H1 (cell line): ENCODE results near the gene MCM7. TPM values are rescaled to one million over a fixed set of nuclear protein-coding genes. Genes with fewer than 3 reads are reported as not detected.

Source experiments
- CTCF ChIA-PET: fragments of 300-600 bp; sonication (Branson Sonifier 250); formaldehyde crosslinking; loops from one replicate; lab custom pipeline; 2021; ENCODE audit not compliant: partially characterized antibody; lab: Charles Lee
- POLR2A ChIA-PET: fragments of 300-600 bp; sonication (Branson Sonifier 250); formaldehyde crosslinking; loops from one replicate; lab custom pipeline; 2021; ENCODE audit warnings: inconsistent platforms; ENCODE audit not compliant: partially characterized antibody; lab: Charles Lee
- DNase-seq, 2 experiments: peaks; one replicate each; pipeline versions ENCODE4 v3.0.0 to v3.0.0-alpha.2; 2010 to 2022; ENCODE audit warnings: low spot score in 2 of 2, low read depth in 1 of 2, mixed read lengths in 1 of 2
- FAIRE-seq: peaks from 2 replicates; lab custom pipeline; 2011; peaks lifted over from hg19 to GRCh38; lab: Jason Lieb, UNC
- H2AFZ ChIP-seq: 2 replicates; pipeline ENCODE4 v1.8.1; 2012; ENCODE audit warnings: low read length, inconsistent platforms
- H2AK5ac ChIP-seq: 2 replicates; pipeline ENCODE4 v1.6.1; 2013; ENCODE audit warnings: low read depth, low read length
- H2BK120ac ChIP-seq: replicated peaks from 2 replicates; pipeline ENCODE3; 2013; ENCODE audit warnings: low read depth, low read length, inconsistent platforms
- H2BK12ac ChIP-seq: 2 replicates; pipeline ENCODE4 v1.6.1; 2013; ENCODE audit warnings: low read depth, low read length
- H2BK15ac ChIP-seq: 2 replicates; pipeline ENCODE4 v1.6.1; 2013; ENCODE audit warnings: low read length
- H2BK20ac ChIP-seq: 2 replicates; pipeline ENCODE4 v1.6.1; 2013; ENCODE audit warnings: low read length
- H2BK5ac ChIP-seq: 2 replicates; pipeline ENCODE4 v1.6.1; 2013; ENCODE audit warnings: low read depth, low read length
- H3K14ac ChIP-seq: 2 replicates; pipeline ENCODE4 v1.6.1; 2013; ENCODE audit warnings: inconsistent platforms; ENCODE audit not compliant: insufficient read length
- H3K18ac ChIP-seq: 2 replicates; pipeline ENCODE4 v1.6.1; 2013; ENCODE audit warnings: low read length; ENCODE audit errors: extremely low read depth
- H3K23ac ChIP-seq: 2 replicates; pipeline ENCODE4 v1.6.1; 2013; ENCODE audit warnings: inconsistent platforms; ENCODE audit not compliant: insufficient read length
- H3K23me2 ChIP-seq: 2 replicates; pipeline ENCODE4 v1.6.1; 2013; ENCODE audit warnings: low read depth, low read length
- H3K27ac ChIP-seq: 2 replicates; pipeline ENCODE4 v1.6.1; 2011; ENCODE audit warnings: low read depth, low read length, inconsistent platforms
- H3K27me3 ChIP-seq, 4 experiments: replicated peaks in 1 of 4; 1 replicate in 1 of 4; 2 replicates in 3 of 4; pipeline versions ENCODE4 v1.6.1 to v1.8.1; 2011 to 2013; ENCODE audit warnings: low read length in 3 of 4, mild to moderate bottlenecking in 3 of 4, inconsistent platforms in 2 of 4, mixed read lengths in 2 of 4, moderate library complexity in 1 of 4; ENCODE audit not compliant: control insufficient read depth in 3 of 4, insufficient read depth in 3 of 4; ENCODE audit errors: extremely low read depth in 1 of 4
- H3K36me3 ChIP-seq, 4 experiments: 2 replicates each; pipeline versions ENCODE4 v1.6.1 to v1.8.1; 2011 to 2013; ENCODE audit warnings: mild to moderate bottlenecking in 4 of 4, low read length in 3 of 4, moderate library complexity in 2 of 4, control low read depth in 1 of 4, inconsistent platforms in 1 of 4; ENCODE audit not compliant: insufficient read depth in 4 of 4, control insufficient read depth in 2 of 4
- H3K4ac ChIP-seq: replicated peaks from 2 replicates; pipeline ENCODE3; 2013; ENCODE audit warnings: low read length, low read depth, mixed read lengths, inconsistent platforms; ENCODE audit not compliant: insufficient read length
- H3K4me1 ChIP-seq, 4 experiments: replicated peaks in 1 of 4; 1 replicate in 1 of 4; 2 replicates in 3 of 4; pipeline versions ENCODE4 v1.6.1 to v1.8.1; 2011 to 2013; ENCODE audit warnings: low read length in 3 of 4, inconsistent platforms in 2 of 4, mixed read lengths in 1 of 4; ENCODE audit not compliant: insufficient read depth in 4 of 4, control insufficient read depth in 3 of 4
- H3K4me2 ChIP-seq, 2 experiments: 2 replicates each; pipeline versions ENCODE4 v1.6.1 to v1.8.1; 2011 to 2013; ENCODE audit warnings: low read depth in 2 of 2, low read length in 2 of 2, control low read depth in 1 of 2, inconsistent platforms in 1 of 2, mild to moderate bottlenecking in 1 of 2; ENCODE audit not compliant: insufficient read depth in 1 of 2
- H3K4me3 ChIP-seq, 4 experiments: fragments of 200-600, 300-600 bp in 1 of 4; sonication (generic), shearing (Covaris generic), sonication (Bioruptor Twin) in 1 of 4; 2 replicates each; pipeline versions ENCODE4 v1.5.1 to v1.8.1; 2011 to 2016; ENCODE audit warnings: low read length in 4 of 4, low read depth in 3 of 4, control low read depth in 2 of 4, inconsistent platforms in 2 of 4, mild to moderate bottlenecking in 2 of 4, mixed read lengths in 1 of 4, moderate library complexity in 1 of 4; ENCODE audit not compliant: insufficient read depth in 2 of 4; ENCODE audit errors: extremely low read depth in 1 of 4
- H3K56ac ChIP-seq: replicated peaks from 2 replicates; pipeline ENCODE3; 2013; ENCODE audit warnings: low read depth, mild to moderate bottlenecking, mixed read lengths, low read length, inconsistent platforms; ENCODE audit not compliant: insufficient read length
- H3K79me1 ChIP-seq: 2 replicates; pipeline ENCODE4 v1.6.1; 2013; ENCODE audit warnings: low read depth, low read length, control low read depth
- H3K79me2 ChIP-seq, 2 experiments: 2 replicates each; pipeline versions ENCODE4 v1.6.1 to v1.8.1; 2012 to 2013; ENCODE audit warnings: low read length in 2 of 2, mild to moderate bottlenecking in 2 of 2, inconsistent platforms in 1 of 2; ENCODE audit not compliant: insufficient read depth in 2 of 2, control insufficient read depth in 1 of 2
- H3K9ac ChIP-seq, 4 experiments: replicated peaks in 1 of 4; 1 replicate in 1 of 4; 2 replicates in 3 of 4; pipeline versions ENCODE4 v1.6.1 to v1.8.1; 2011 to 2013; ENCODE audit warnings: low read depth in 3 of 4, low read length in 3 of 4, control low read depth in 2 of 4, mild to moderate bottlenecking in 2 of 4, moderate library complexity in 2 of 4, inconsistent platforms in 1 of 4; ENCODE audit errors: extremely low read depth in 1 of 4
- H3K9me3 ChIP-seq, 2 experiments: 2 replicates each; pipeline versions ENCODE4 v1.6.1 to v1.8.1; 2012 to 2013; ENCODE audit warnings: mild to moderate bottlenecking in 2 of 2, moderate library complexity in 2 of 2, control low read depth in 1 of 2, inconsistent platforms in 1 of 2, low read depth in 1 of 2, low read length in 1 of 2, mixed read lengths in 1 of 2; ENCODE audit not compliant: insufficient read depth in 2 of 2
- H4K20me1 ChIP-seq, 2 experiments: replicated peaks in 1 of 2; 2 replicates each; pipeline versions ENCODE3 to v1.8.1; 2011 to 2013; ENCODE audit warnings: inconsistent platforms in 2 of 2, low read length in 2 of 2, mild to moderate bottlenecking in 1 of 2; ENCODE audit not compliant: insufficient read depth in 2 of 2, control insufficient read depth in 1 of 2
- H4K5ac ChIP-seq: 2 replicates; pipeline ENCODE4 v1.6.1; 2013; ENCODE audit warnings: low read length, low read depth, mixed read lengths, inconsistent platforms; ENCODE audit not compliant: insufficient read length
- H4K8ac ChIP-seq: 2 replicates; pipeline ENCODE4 v1.8.0; 2013; ENCODE audit warnings: mild to moderate bottlenecking, moderate library complexity, low read length, inconsistent platforms; ENCODE audit not compliant: insufficient read depth; ENCODE audit errors: extremely low read depth
- H4K91ac ChIP-seq: replicated peaks from 2 replicates; pipeline ENCODE3; 2013; ENCODE audit warnings: low read length, mixed read lengths, inconsistent platforms; ENCODE audit not compliant: insufficient read length
- CBX5 ChIP-seq: fragments of 300-800, 300-1000 bp; sonication (generic); IDR thresholded peaks from 2 replicates; pipeline ENCODE4 v1.7.1; 2016; ENCODE audit warnings: antibody characterized with exemption, low read length, low read depth
- CREB1 ChIP-seq: IDR thresholded peaks from 2 replicates; pipeline ENCODE4 v1.6.1; 2012; ENCODE audit warnings: inconsistent platforms
- GTF2F1 ChIP-seq: IDR thresholded peaks from 2 replicates; pipeline ENCODE4 v1.6.1; 2012; ENCODE audit warnings: low read depth, low read length, improper control_type of control experiment, borderline replicate concordance
- MAFK ChIP-seq: IDR thresholded peaks from 2 replicates; pipeline ENCODE4 v1.6.1; 2012; ENCODE audit warnings: low read depth, mild to moderate bottlenecking, improper control_type of control experiment, low read length
- PHF8 ChIP-seq: fragments of 200-600 bp; sonication (generic); conservative IDR thresholded peaks from 2 replicates; pipeline ENCODE4 v1.7.1; 2012; ENCODE audit warnings: low read depth, mild to moderate bottlenecking, inconsistent platforms, low read length, moderate library complexity
- POLR2A ChIP-seq, 2 experiments: IDR thresholded peaks; 1 replicate in 1 of 2; 2 replicates in 1 of 2; pipeline ENCODE4 v1.6.1; 2011; ENCODE audit warnings: low read depth in 2 of 2, low read length in 2 of 2, mild to moderate bottlenecking in 2 of 2; ENCODE audit errors: control extremely low read depth in 1 of 2
- SP4 ChIP-seq: IDR thresholded peaks from 2 replicates; pipeline ENCODE4 v1.6.1; 2012; ENCODE audit warnings: low read length, inconsistent platforms
- SRF ChIP-seq: IDR thresholded peaks from 2 replicates; pipeline ENCODE4 v1.6.1; 2011; ENCODE audit warnings: mild to moderate bottlenecking, low read depth, low read length, moderate library complexity
- TAF1 ChIP-seq: IDR thresholded peaks from 2 replicates; pipeline ENCODE4 v1.6.1; 2011; ENCODE audit warnings: mild to moderate bottlenecking, low read depth, low read length
- ZNF274 ChIP-seq: IDR thresholded peaks from 2 replicates; pipeline ENCODE4 v1.7.0; 2012; ENCODE audit warnings: low read length, borderline replicate concordance; ENCODE audit errors: extremely low read depth
- WGBS, 2 experiments: shearing (Covaris generic) in 1 of 2; methylation state at CpG; one replicate each; pipeline versions ENCODE4 v1.1.6 to v1.1.7; 2013 to 2015; ENCODE audit warnings: low lambda C conversion rate in 2 of 2, mixed read lengths in 2 of 2, inconsistent platforms in 1 of 2, low coverage in 1 of 2, missing lambda C conversion rate in 1 of 2; ENCODE audit not compliant: insufficient replicate concordance in 2 of 2, insufficient coverage in 1 of 2, insufficient read length in 1 of 2; ENCODE audit errors: extremely low coverage in 1 of 2, missing lambda C conversion rate in 1 of 2; 5-methylcytosine and 5-hydroxymethylcytosine counted together
- polyA plus RNA-seq, 7 experiments: library from polyadenylated mRNA; depleted of rRNA in 3 of 7; stranded (reverse) in 5 of 7; unstranded in 2 of 7; fragments of >200 nt in 5 of 7; fragments of 200-250 nt in 2 of 7; gene quantifications; 1 replicate in 5 of 7; 2 replicates in 1 of 7; 4 replicates in 1 of 7; pipeline versions ENCODE4 v1.2.1 to v1.2.3, GENCODE V29; 2011 to 2013; ENCODE audit warnings: missing spikeins in 2 of 7, mixed read lengths in 2 of 7
- total RNA-seq: library from RNA; stranded (reverse); fragmentation: NEBNext Ultra II Directional; extraction: Animal tissue kit (Norgen Biotek cat#: 25700); gene quantifications from 2 replicates; pipeline ENCODE4 v1.2.1, GENCODE V29; 2021
- TF ChIP-seq, protein P1 (sequence below): IDR thresholded peaks from 2 replicates; pipeline ENCODE4 v1.6.1; 2012; ENCODE audit warnings: inconsistent platforms
- TF ChIP-seq, protein P2 (sequence below): IDR thresholded peaks from 2 replicates; pipeline ENCODE4 v1.6.1; 2012; ENCODE audit warnings: inconsistent platforms

Gene MCM7
- total and polyA plus RNA-seq, 2 of the 8 experiments (the other 6 are each of a cell fraction or from before 2014, with no cell fraction given): 313 to 344 TPM

DNA sequence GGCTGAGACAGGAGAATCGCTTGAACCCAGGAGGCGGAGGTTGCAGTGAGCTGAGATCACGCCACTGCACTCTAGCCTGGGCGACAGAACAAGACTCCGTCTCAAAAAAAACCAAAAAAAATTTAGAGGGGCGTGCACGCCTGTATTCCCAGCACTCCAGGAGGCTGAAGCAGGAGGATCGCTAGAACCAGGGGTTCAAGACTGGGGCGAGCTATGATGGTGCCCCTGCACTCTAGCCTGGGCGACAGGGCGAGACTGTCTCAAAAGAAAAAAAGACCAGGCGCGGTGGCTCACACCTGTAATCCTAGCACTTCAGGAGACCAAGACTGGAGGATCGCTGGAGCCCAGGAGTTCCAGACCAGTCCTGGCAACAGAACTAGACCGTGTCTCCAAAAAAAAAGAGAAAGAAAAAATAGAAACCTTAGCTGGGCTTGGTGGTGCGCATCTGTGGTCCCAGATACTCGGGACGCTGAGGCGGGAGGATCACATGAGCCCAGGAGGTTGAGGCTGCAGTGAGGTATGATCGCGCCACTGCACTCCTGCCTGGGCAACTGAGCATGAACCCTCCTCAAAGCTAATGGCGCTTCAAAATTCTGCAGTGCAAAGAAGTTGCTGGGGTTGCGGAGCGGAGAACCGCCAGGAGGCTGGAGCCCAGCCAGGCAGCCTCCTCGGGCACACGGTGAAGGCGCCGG lies 25.2 kb upstream of the MCM7 start:
- H4K5ac ChIP-seq: peak overlapping the region; percentile 96
- peak overlapping the region; percentile 98 for H2BK5ac ChIP-seq
- no peak for DNase-seq
- H3K27ac ChIP-seq: peak overlapping the region; percentile 90
- peaks cover 8% of the 10 kb centered on the region; the same call in 1 of the 2 replicates for H3K23me2 ChIP-seq
- H3K9me3 ChIP-seq: no peaks in the 10 kb centered on the region
- no peaks in the 10 kb centered on the region for H3K36me3 ChIP-seq
- no peak overlapping the region for H2BK15ac ChIP-seq
- peak overlapping the region; percentile 99 for H3K18ac ChIP-seq
- H3K4me2 ChIP-seq: peak overlapping the region; percentile 74 to 90
- H3K4me1 ChIP-seq: peaks cover 0 to 8% (median 0%) of the 10 kb centered on the region in 4 experiments; a peak in 1 of 7 replicates
- no peak overlapping the region for H2BK20ac ChIP-seq
- no peak overlapping the region for H2AK5ac ChIP-seq
- ChIA-PET CTCF (interaction anchor here (0.7 to 5.3 kb wide), 6 partner anchors 14 to 443 kb away, joined by 3 to 24 read pairs (median 4); partner anchors contain the start of genes AP4M1 and MCM7), POLR2A (interaction anchor here (0.6 to 19.1 kb wide), 21 partner anchors 9 to 303 kb away, joined by 3 to 414 read pairs (median 4); partner anchors contain the start of genes AP4M1, COPS6, GAL3ST4 and LAMTOR4)
- peaks cover 0 to 11% (median 0%) of the 10 kb centered on the region in 4 experiments; a peak in 2 of 7 replicates for H3K27me3 ChIP-seq
- WGBS, 2 experiments: 21% methylated on average over 23 of the region's 29 CpGs; no CpG with 5 or more reads in 1 of the 2 experiments
- H3K56ac ChIP-seq: peak overlapping the region; percentile 97
- no peaks in the 10 kb centered on the region for H4K20me1 ChIP-seq
- no peaks in the 10 kb centered on the region for H3K79me1 ChIP-seq
- peak overlapping the region; percentile 72; the same call in 1 of the 2 replicates for H2AFZ ChIP-seq
- peak overlapping the region; percentile 51 to 93 (median 91) for H3K9ac ChIP-seq
- H3K14ac ChIP-seq: no peak overlapping the region
- no peaks in the 10 kb centered on the region; a peak in 1 of 4 replicates for H3K79me2 ChIP-seq
- peak overlapping the region; percentile 78 for H2BK120ac ChIP-seq
- peak overlapping the region; percentile 19 for H3K4ac ChIP-seq
- H4K8ac ChIP-seq: peak overlapping the region; percentile 66
- peak overlapping the region; percentile 95; the same call in 1 of the 2 replicates for H2BK12ac ChIP-seq
- H3K4me3 ChIP-seq: peak overlapping the region; percentile 84 to 90 (median 88)
- H4K91ac ChIP-seq: peak overlapping the region; percentile 84
- H3K23ac ChIP-seq: no peak overlapping the region
- FAIRE-seq: no peak
- no peak for TF ChIP-seq CBX5
- no peak for TF ChIP-seq PHF8
- TF ChIP-seq, protein P1, sequence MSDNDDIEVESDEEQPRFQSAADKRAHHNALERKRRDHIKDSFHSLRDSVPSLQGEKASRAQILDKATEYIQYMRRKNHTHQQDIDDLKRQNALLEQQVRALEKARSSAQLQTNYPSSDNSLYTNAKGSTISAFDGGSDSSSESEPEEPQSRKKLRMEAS: no peak
- 0 out of 2 replicates have a peak, but pooled peaks have one; percentile 30 for TF ChIP-seq GTF2F1
- no peak for TF ChIP-seq TAF1
- TF ChIP-seq, protein P2, sequence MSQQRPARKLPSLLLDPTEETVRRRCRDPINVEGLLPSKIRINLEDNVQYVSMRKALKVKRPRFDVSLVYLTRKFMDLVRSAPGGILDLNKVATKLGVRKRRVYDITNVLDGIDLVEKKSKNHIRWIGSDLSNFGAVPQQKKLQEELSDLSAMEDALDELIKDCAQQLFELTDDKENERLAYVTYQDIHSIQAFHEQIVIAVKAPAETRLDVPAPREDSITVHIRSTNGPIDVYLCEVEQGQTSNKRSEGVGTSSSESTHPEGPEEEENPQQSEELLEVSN: peak; percentile 37; the same call in 1 of the 2 replicates
- TF ChIP-seq ZNF274: no peak
- TF ChIP-seq CREB1: no peak
- TF ChIP-seq POLR2A (IDR thresholded peaks at IDR 0.05; ENCODE audit: control extremely low read depth in 1 of 2, low read depth in 2 of 2, low read length in 2 of 2): peak in 1 of 2 experiments; percentile 75; a peak in 1 of 3 replicates
- no peak for TF ChIP-seq SRF
- TF ChIP-seq MAFK: no peak
- TF ChIP-seq SP4: no peak
